Breast epithelium (tissue), 4 donors: ENCODE data around the gene CENPK. TPM values are rescaled to one million over a fixed set of nuclear protein-coding genes. Genes with fewer than 3 reads are reported as not detected.

Experiments
- DNase-seq, 2 donors: peaks; one replicate each; pipeline ENCODE4 v3.0.0-alpha.2; 2019; ENCODE audit warnings: low spot score in 2 of 2
- H3K27ac ChIP-seq, 2 donors: fragments of 200-600 bp; sonication (generic) in 1 of 2; one replicate each; pipeline ENCODE4 v1.5.1; 2016 to 2019; ENCODE audit warnings: mild to moderate bottlenecking in 1 of 2
- H3K27me3 ChIP-seq, 2 donors: fragments of 200-600 bp; sonication (generic) in 1 of 2; one replicate each; pipeline versions ENCODE4 v1.5.1 to v1.6.0; 2017 to 2019; ENCODE audit warnings: control low read depth in 1 of 2, mild to moderate bottlenecking in 1 of 2
- H3K36me3 ChIP-seq: fragments of 200-600 bp; one replicate; pipeline ENCODE4 v1.5.1; 2019
- H3K4me1 ChIP-seq, 2 donors: fragments of 200-600 bp; sonication (generic); one replicate each; pipeline ENCODE4 v1.5.1; 2016 to 2019; ENCODE audit warnings: control low read depth in 1 of 2
- H3K4me3 ChIP-seq, 3 donors: fragments of 200-600 bp; sonication (generic); 1 replicate in 2 of 3; 2 replicates in 1 of 3; pipeline ENCODE4 v1.5.1; 2016 to 2019; ENCODE audit warnings: mild to moderate bottlenecking in 3 of 3, moderate library complexity in 2 of 3
- H3K9me3 ChIP-seq, 2 donors: fragments of 200-600 bp; sonication (generic) in 1 of 2; one replicate each; pipeline ENCODE4 v1.5.1; 2016 to 2019; ENCODE audit warnings: control low read depth in 1 of 2
- CTCF ChIP-seq, 3 donors: fragments of 450-650 bp; IDR thresholded peaks; one replicate each; pipeline ENCODE4 v1.5.1; 2016 to 2017; ENCODE audit warnings: antibody characterized with exemption in 3 of 3, mild to moderate bottlenecking in 3 of 3, moderate library complexity in 3 of 3
- POLR2A ChIP-seq: fragments of 450-650 bp; IDR thresholded peaks from one replicate; pipeline ENCODE4 v1.6.1; 2016; ENCODE audit warnings: antibody characterized with exemption, mild to moderate bottlenecking, moderate library complexity
- POLR2AphosphoS5 ChIP-seq, 3 donors: sonication (generic); formaldehyde crosslinking; IDR thresholded peaks; one replicate each; pipeline ENCODE4 v1.6.1; 2017; ENCODE audit warnings: antibody characterized with exemption in 3 of 3
- intact Hi-C: fragments of 100-400 bp; cut with DNase I; formaldehyde crosslinking; loops from one replicate; pipeline ENCODE4 v1.15.1; 2023; ENCODE audit warnings: low total_unique reads
- total RNA-seq, 3 donors: library from RNA; depleted of rRNA; stranded (reverse); fragments of >200 nt; gene quantifications; one replicate each; pipeline ENCODE4 v1.1.0, GENCODE V29; 2016

CENPK gene
- total RNA-seq, 3 donors from 2014 or later, result 0.98 to 2.5 (median 1.4) TPM

GRCh38 chr5:65556181-65556580 lies 6.8 kb downstream of the CENPK start:
- no peak for TF ChIP-seq CTCF (IDR thresholded peaks at IDR 0.05)
- H3K27ac ChIP-seq, result no peak overlapping the region
- H3K27me3 ChIP-seq, result no peaks in the 10 kb centered on the region
- H3K36me3 ChIP-seq, result no peaks in the 10 kb centered on the region
- intact Hi-C loops, result no loop called here
- DNase-seq, result no peak
- no peaks in the 10 kb centered on the region for H3K4me1 ChIP-seq
- no peaks in the 10 kb centered on the region for H3K9me3 ChIP-seq
- no peak overlapping the region for H3K4me3 ChIP-seq

- Histone ChIP-seq H3K4me3 (no peak overlapping the region), H3K27me3 (no peaks in the 10 kb centered on the region), H3K4me1 (no peaks in the 10 kb centered on the region)
Observed at GRCh38 chr5:65555287-65555686, 7.7 kb downstream of the CENPK start.

GRCh38 chr5:65553941-65554340 lies 9.0 kb downstream of the CENPK start:
- Histone ChIP-seq H3K27ac (no peak overlapping the region), H3K4me1 (no peaks in the 10 kb centered on the region), H3K9me3 (no peaks in the 10 kb centered on the region), H3K27me3 (no peaks in the 10 kb centered on the region), H3K4me3 (no peak overlapping the region), H3K36me3 (no peaks in the 10 kb centered on the region)
- intact Hi-C loops, result no loop called here
- no peak for TF ChIP-seq CTCF (IDR thresholded peaks at IDR 0.05)
- DNase-seq, result no peak

More at GRCh38 chr5:65555287-65555686, 7.7 kb downstream of the CENPK start:
- no peak overlapping the region for H3K27ac ChIP-seq
- no peaks in the 10 kb centered on the region for H3K9me3 ChIP-seq
- DNase-seq, result no peak
- no peaks in the 10 kb centered on the region for H3K36me3 ChIP-seq
- intact Hi-C loops, result no loop called here
- TF ChIP-seq CTCF (IDR thresholded peaks at IDR 0.05), result no peak
- TF ChIP-seq POLR2AphosphoS5 (IDR thresholded peaks at IDR 0.05), result no peak
- no peak for TF ChIP-seq POLR2A

- H3K27me3 ChIP-seq, result no peaks in the 10 kb centered on the region
- no peak for DNase-seq
- no peak for TF ChIP-seq POLR2A
- TF ChIP-seq CTCF (IDR thresholded peaks at IDR 0.05), result no peak
- TF ChIP-seq POLR2AphosphoS5 (IDR thresholded peaks at IDR 0.05), result no peak
- no peaks in the 10 kb centered on the region for H3K9me3 ChIP-seq
- H3K36me3 ChIP-seq, result no peaks in the 10 kb centered on the region
- no peak overlapping the region for H3K27ac ChIP-seq
- no peak overlapping the region for H3K4me3 ChIP-seq
- no peaks in the 10 kb centered on the region for H3K4me1 ChIP-seq
- intact Hi-C loops, result no loop called here
Observed at GRCh38 chr5:65548281-65548680, 14.7 kb downstream of the CENPK start.

GRCh38 chr5:65546141-65546540 lies 16.8 kb downstream of the CENPK start:
- Histone ChIP-seq H3K27ac (no peak overlapping the region), H3K4me3 (no peak overlapping the region), H3K4me1 (no peaks in the 10 kb centered on the region), H3K9me3 (no peaks in the 10 kb centered on the region), H3K27me3 (no peaks in the 10 kb centered on the region), H3K36me3 (no peaks in the 10 kb centered on the region)
- TF ChIP-seq CTCF (IDR thresholded peaks at IDR 0.05) (no peak), POLR2A (no peak), POLR2AphosphoS5 (IDR thresholded peaks at IDR 0.05) (no peak)
- intact Hi-C loops, result no loop called here
- DNase-seq, result no peak
